HFFc6 (cell line): ENCODE measurements around the gene CXCL14. TPM values are rescaled to one million over a fixed set of nuclear protein-coding genes. Genes with fewer than 3 reads are reported as not detected.

ENCODE experiments used
- DNase-seq: peaks from one replicate; pipeline ENCODE4 v3.0.0-alpha.2; 2018
- H3K27ac Mint-ChIP-seq: 2 replicates; pipeline ENCODE4 v1.8.0; 2020; ENCODE audit warnings: mild to moderate bottlenecking, mixed read lengths
- H3K27me3 Mint-ChIP-seq: 2 replicates; pipeline ENCODE4 v1.8.0; 2021; ENCODE audit warnings: mild to moderate bottlenecking, moderate library complexity, mixed read lengths; ENCODE audit not compliant: insufficient read depth
- H3K36me3 Mint-ChIP-seq: 2 replicates; pipeline ENCODE4 v1.8.0; 2021; ENCODE audit warnings: low read depth, mixed read lengths
- H3K4me1 Mint-ChIP-seq: 2 replicates; pipeline ENCODE4 v1.8.0; 2020; ENCODE audit warnings: low read depth, mixed read lengths
- H3K4me3 Mint-ChIP-seq: 2 replicates; pipeline ENCODE4 v1.8.0; 2020; ENCODE audit warnings: mild to moderate bottlenecking, moderate library complexity, mixed read lengths
- H3K9me3 Mint-ChIP-seq: 2 replicates; pipeline ENCODE4 v1.8.0; 2020; ENCODE audit warnings: mild to moderate bottlenecking, mixed read lengths
- CTCF ChIP-seq: fragments of 200-600 bp; sonication (generic); IDR thresholded peaks from 2 replicates; pipeline ENCODE4 v1.5.0; 2021; ENCODE audit warnings: antibody characterized with exemption, mild to moderate bottlenecking
- total RNA-seq, 6 experiments: library from RNA; stranded (reverse); fragmentation: NEBNext Ultra II Directional; extraction: Animal tissue kit (Norgen Biotek cat#: 25700); gene quantifications; 2 replicates in 1 of 6; 3 replicates in 5 of 6; pipeline ENCODE4 v1.2.3, GENCODE V29; 2021

Gene CXCL14
- total RNA-seq, 6 experiments from 2014 or later: 0.17 TPM; not detected in 5

- Mint-ChIP-seq H3K27me3 (peaks cover 22% of the 10 kb centered on the region), H3K36me3 (no peaks in the 10 kb centered on the region), H3K27ac (no peak overlapping the region), H3K9me3 (no peaks in the 10 kb centered on the region), H3K4me1 (no peaks in the 10 kb centered on the region), H3K4me3 (no peak overlapping the region)
- DNase-seq: no peak
- no peak for TF ChIP-seq CTCF
Measured at GRCh38 chr5:135608361-135608760, 29.6 kb upstream of the CXCL14 start.

GRCh38 chr5:135606431-135606830, 27.6 kb upstream of the CXCL14 start:
- no peaks in the 10 kb centered on the region for H3K9me3 Mint-ChIP-seq
- no peak for DNase-seq
- no peaks in the 10 kb centered on the region for H3K4me1 Mint-ChIP-seq
- H3K4me3 Mint-ChIP-seq: no peak overlapping the region
- no peaks in the 10 kb centered on the region for H3K36me3 Mint-ChIP-seq
- H3K27ac Mint-ChIP-seq: no peak overlapping the region
- TF ChIP-seq CTCF: no peak
- peaks cover 22% of the 10 kb centered on the region for H3K27me3 Mint-ChIP-seq

GRCh38 chr5:135605221-135605620, 26.4 kb upstream of the CXCL14 start:
- Mint-ChIP-seq H3K36me3 (no peaks in the 10 kb centered on the region), H3K9me3 (no peaks in the 10 kb centered on the region), H3K27ac (no peak overlapping the region), H3K4me1 (no peaks in the 10 kb centered on the region), H3K27me3 (peaks cover 27% of the 10 kb centered on the region), H3K4me3 (no peak overlapping the region)
- DNase-seq: no peak
- TF ChIP-seq CTCF: no peak

- Mint-ChIP-seq H3K4me3 (no peak overlapping the region), H3K9me3 (no peaks in the 10 kb centered on the region), H3K4me1 (no peaks in the 10 kb centered on the region), H3K36me3 (no peaks in the 10 kb centered on the region), H3K27me3 (peaks cover 24% of the 10 kb centered on the region), H3K27ac (no peak overlapping the region)
- no peak for DNase-seq
- no peak for TF ChIP-seq CTCF
Measured at GRCh38 chr5:135604056-135604455, 25.3 kb upstream of the CXCL14 start.

GRCh38 chr5:135602882-135603721, 24.3 kb upstream of the CXCL14 start:
- H3K4me1 Mint-ChIP-seq: no peaks in the 10 kb centered on the region
- H3K9me3 Mint-ChIP-seq: no peaks in the 10 kb centered on the region
- no peak for DNase-seq
- H3K27ac Mint-ChIP-seq: no peak overlapping the region
- H3K27me3 Mint-ChIP-seq: peaks cover 24% of the 10 kb centered on the region
- no peak for TF ChIP-seq CTCF
- H3K36me3 Mint-ChIP-seq: no peaks in the 10 kb centered on the region
- no peak overlapping the region for H3K4me3 Mint-ChIP-seq
